IMR-90 (cell line): ENCODE data around the gene WWC1. TPM values are rescaled to one million over a fixed set of nuclear protein-coding genes. Genes with fewer than 3 reads are reported as not detected.

Experiments used
- ATAC-seq: fragments of 200-7000 bp; cut with Tn5 transposase; 2 replicates; pipeline ENCODE4 v1.9.1; 2020; ENCODE audit warnings: low read depth, mild to moderate bottlenecking, moderate library complexity
- BruUV-seq: library from RNA; stranded (reverse); fragments of 400-500 nt; replicated peaks from 2 replicates; lab custom pipeline; 2021; lab: Mats Ljungman, UMichigan
- CTCF ChIA-PET: fragments of 300-600 bp; formaldehyde crosslinking; extraction: SDS; loops from one replicate; lab custom pipeline; 2021; ENCODE audit warnings: antibody characterized with exemption; lab: Yijun Ruan, JAX
- POLR2A ChIA-PET: fragments of 300-600 bp; sonication (Branson Sonifier 250); formaldehyde crosslinking; loops from one replicate; lab custom pipeline; 2022; ENCODE audit warnings: antibody characterized with exemption; ENCODE audit not compliant: unreplicated experiment; lab: Charles Lee
- DNase-seq: peaks from one replicate; pipeline ENCODE4 v3.0.0; 2013
- H2AFZ ChIP-seq: replicated peaks from 2 replicates; pipeline ENCODE3; 2013; ENCODE audit warnings: low read length, mild to moderate bottlenecking; ENCODE audit not compliant: poor library complexity
- H2AK5ac ChIP-seq: 2 replicates; pipeline ENCODE4 v1.6.1; 2013; ENCODE audit warnings: low read depth, low read length, inconsistent platforms
- H2AK9ac ChIP-seq: replicated peaks from 2 replicates; pipeline ENCODE3; 2013; ENCODE audit warnings: mild to moderate bottlenecking, low read depth, low read length, moderate library complexity; ENCODE audit not compliant: poor library complexity
- H2BK120ac ChIP-seq: 2 replicates; pipeline ENCODE4 v1.6.1; 2013; ENCODE audit warnings: low read depth, low read length, inconsistent platforms
- H2BK15ac ChIP-seq: 3 replicates; pipeline ENCODE4 v1.6.1; 2013; ENCODE audit warnings: low read depth, low read length, inconsistent platforms
- H2BK20ac ChIP-seq: 2 replicates; pipeline ENCODE4 v1.6.1; 2013; ENCODE audit warnings: low read depth, mild to moderate bottlenecking, inconsistent platforms, low read length, moderate library complexity
- H2BK5ac ChIP-seq: 2 replicates; pipeline ENCODE4 v1.6.1; 2013; ENCODE audit warnings: mild to moderate bottlenecking, low read depth, low read length, inconsistent platforms; ENCODE audit not compliant: poor library complexity, severe bottlenecking
- H3K14ac ChIP-seq: replicated peaks from 2 replicates; pipeline ENCODE4 v1.6.1; 2013; ENCODE audit warnings: low read depth, low read length, inconsistent platforms
- H3K18ac ChIP-seq: 2 replicates; pipeline ENCODE4 v1.6.1; 2013; ENCODE audit warnings: low read depth, low read length, control low read depth
- H3K23ac ChIP-seq: 2 replicates; pipeline ENCODE4 v1.6.1; 2013; ENCODE audit warnings: low read depth, low read length, inconsistent platforms
- H3K27ac ChIP-seq: 2 replicates; pipeline ENCODE4 v1.5.1; 2013; ENCODE audit warnings: mild to moderate bottlenecking, control low read depth, low read length; ENCODE audit not compliant: insufficient read depth
- H3K27me3 ChIP-seq: 2 replicates; pipeline ENCODE4 v1.6.1; 2013; ENCODE audit warnings: low read length; ENCODE audit not compliant: control insufficient read depth, insufficient read depth
- H3K36me3 ChIP-seq: 2 replicates; pipeline ENCODE4 v1.6.1; 2013; ENCODE audit warnings: low read length, mixed read lengths; ENCODE audit not compliant: control insufficient read depth, insufficient read depth
- H3K4ac ChIP-seq: 2 replicates; pipeline ENCODE4 v1.6.1; 2013; ENCODE audit warnings: low read depth, low read length, inconsistent platforms
- H3K4me1 ChIP-seq: 2 replicates; pipeline ENCODE4 v1.6.1; 2013; ENCODE audit warnings: low read length, mixed read lengths; ENCODE audit not compliant: control insufficient read depth, insufficient read depth
- H3K4me2 ChIP-seq: 2 replicates; pipeline ENCODE4 v1.6.1; 2013; ENCODE audit warnings: low read depth, mild to moderate bottlenecking, control low read depth, low read length, moderate library complexity
- H3K4me3 ChIP-seq: 2 replicates; pipeline ENCODE4 v1.5.1; 2013; ENCODE audit warnings: low read depth, mild to moderate bottlenecking, control low read depth, low read length, moderate library complexity; ENCODE audit not compliant: insufficient read depth
- H3K56ac ChIP-seq: 2 replicates; pipeline ENCODE4 v1.6.1; 2013; ENCODE audit warnings: low read length, inconsistent platforms; ENCODE audit not compliant: insufficient read depth; ENCODE audit errors: extremely low read depth
- H3K79me1 ChIP-seq, 2 experiments: 2 replicates each; pipeline ENCODE4 v1.6.1; 2013; ENCODE audit warnings: low read length in 2 of 2, inconsistent platforms in 1 of 2, low read depth in 1 of 2
- H3K9ac ChIP-seq: 2 replicates; pipeline ENCODE4 v1.6.1; 2013; ENCODE audit warnings: low read depth, low read length, control low read depth
- H3K9me1 ChIP-seq: 2 replicates; pipeline ENCODE4 v1.6.1; 2013; ENCODE audit warnings: low read length, inconsistent platforms; ENCODE audit not compliant: insufficient read depth
- H3K9me3 ChIP-seq: 2 replicates; pipeline ENCODE4 v1.6.1; 2013; ENCODE audit warnings: low read length; ENCODE audit not compliant: control insufficient read depth, insufficient read depth
- H4K20me1 ChIP-seq: 2 replicates; pipeline ENCODE4 v1.6.1; 2013; ENCODE audit warnings: low read length, inconsistent platforms; ENCODE audit not compliant: insufficient read depth
- H4K5ac ChIP-seq: 2 replicates; pipeline ENCODE4 v1.6.1; 2013; ENCODE audit warnings: mild to moderate bottlenecking, low read depth, low read length, control low read depth
- H4K8ac ChIP-seq, 2 experiments: 2 replicates each; pipeline ENCODE4 v1.6.1; 2013; ENCODE audit warnings: low read depth in 2 of 2, low read length in 2 of 2, control low read depth in 1 of 2, inconsistent platforms in 1 of 2
- H4K91ac ChIP-seq: 2 replicates; pipeline ENCODE4 v1.6.1; 2013; ENCODE audit warnings: low read depth, low read length, inconsistent platforms; ENCODE audit not compliant: insufficient read depth
- BHLHE40 ChIP-seq: fragments of 150-350 bp; IDR thresholded peaks from 2 replicates; pipeline ENCODE4 v1.6.1; 2016; ENCODE audit warnings: mild to moderate bottlenecking, low read depth, low read length
- FOS ChIP-seq: fragments of 150-350 bp; IDR thresholded peaks from 2 replicates; pipeline ENCODE4 v1.6.1; 2016; ENCODE audit warnings: low read depth, low read length
- MAFK ChIP-seq: IDR thresholded peaks from 2 replicates; pipeline ENCODE4 v1.6.1; 2012; ENCODE audit warnings: low read depth, low read length, improper control_type of control experiment
- MXI1 ChIP-seq: IDR thresholded peaks from 2 replicates; pipeline ENCODE4 v1.6.1; 2012; ENCODE audit warnings: low read depth, mild to moderate bottlenecking, low read length, moderate library complexity, borderline replicate concordance
- RFX5 ChIP-seq: IDR thresholded peaks from 2 replicates; pipeline ENCODE4 v1.8.0; 2012; ENCODE audit warnings: low read depth, mild to moderate bottlenecking, low read length, moderate library complexity
- SMC3 ChIP-seq: fragments of 150-350 bp; IDR thresholded peaks from 2 replicates; pipeline ENCODE4 v1.6.1; 2016; ENCODE audit warnings: low read depth, mild to moderate bottlenecking, antibody characterized with exemption, low read length, moderate library complexity
- WGBS, 2 experiments: methylation state at CpG; one replicate each; pipeline versions ENCODE4 v1.1.5 to v1.1.7; 2013; ENCODE audit warnings: missing lambda C conversion rate in 2 of 2; ENCODE audit not compliant: insufficient read length in 1 of 2; ENCODE audit errors: extremely low coverage in 2 of 2; 5-methylcytosine and 5-hydroxymethylcytosine counted together
- dilution Hi-C: fragments of 300-500 bp; cut with HindIII; formaldehyde crosslinking; loops from one replicate; pipeline ENCODE4 v1.14.3; 2018; ENCODE audit warnings: low sequenced_read_pairs; ENCODE audit not compliant: unreplicated experiment
- in situ Hi-C: fragments of 300-500 bp; cut with MboI; formaldehyde crosslinking; loops from 3 replicates; pipeline ENCODE4 v1.14.3; 2019; ENCODE audit warnings: low sequenced_read_pairs, inconsistent platforms, mixed read lengths
- intact Hi-C: fragments of 100-400 bp; cut with micrococcal nuclease; formaldehyde crosslinking; loops from 2 replicates; pipeline ENCODE4 v1.10.0; 2022
- polyA plus RNA-seq, 3 experiments: library from polyadenylated mRNA; depleted of rRNA; stranded (reverse); fragments of >200 nt; gene quantifications; 2 replicates each; pipeline ENCODE4 v1.2.3, GENCODE V29; 2012; ENCODE audit warnings: low replicate concordance in 1 of 3
- total RNA-seq: library from RNA; depleted of rRNA; stranded (reverse); fragments of >200 nt; gene quantifications from 2 replicates; pipeline ENCODE4 v1.2.3, GENCODE V29; 2012
- TF ChIP-seq, protein P1 (sequence below): fragments of 150-350 bp; IDR thresholded peaks from 2 replicates; pipeline ENCODE4 v1.6.1; 2017; ENCODE audit warnings: mild to moderate bottlenecking, antibody characterized with exemption, low read length, low read depth

The WWC1 gene
- total and polyA plus RNA-seq, 2 of the 4 experiments (the other 2 are of a cell fraction) = 9.1 to 10.3 TPM

DNA sequence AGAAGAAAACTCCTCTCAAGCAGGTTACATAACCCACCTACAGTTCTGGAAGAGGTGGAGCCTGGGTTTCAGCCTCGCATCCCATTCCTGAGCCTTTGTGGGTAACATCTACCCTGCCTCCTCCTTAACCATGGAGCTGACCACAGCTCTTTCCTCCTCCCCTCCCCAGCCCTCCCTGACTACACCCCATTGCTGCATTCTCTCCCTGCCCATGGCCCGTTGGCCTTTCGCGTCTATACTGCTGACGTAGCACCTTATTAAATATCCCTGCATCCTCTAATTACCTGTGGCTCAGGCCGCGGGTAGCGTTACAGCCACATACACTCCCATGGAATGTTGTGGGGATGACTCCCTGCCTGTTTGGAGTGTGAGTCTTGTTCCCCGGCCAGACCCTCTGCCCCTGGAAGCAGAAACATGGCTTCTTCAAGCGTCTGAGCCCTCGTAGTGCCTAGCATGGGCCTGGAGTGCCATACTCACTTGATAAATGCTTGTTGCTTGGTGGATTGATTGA lies 72.8 kb downstream of the WWC1 start:
- Histone ChIP-seq H3K4me3 (no peak overlapping the region), H4K91ac (peak overlapping the region; percentile 28; the same call in 1 of the 2 replicates), H3K9me1 (peaks cover 26% of the 10 kb centered on the region), H3K56ac (no peak overlapping the region), H3K4ac (peak overlapping the region; percentile 80; the same call in 1 of the 2 replicates), H3K9me3 (no peaks in the 10 kb centered on the region), H2AFZ (peak overlapping the region; percentile 67), H3K18ac (no peak overlapping the region), H3K27ac (no peak overlapping the region), H3K9ac (no peak overlapping the region), H2AK9ac (peak overlapping the region; percentile 76), H2BK120ac (peak overlapping the region; percentile 88), H3K27me3 (no peaks in the 10 kb centered on the region), H3K14ac (peak overlapping the region; percentile 73; the same call in 1 of the 2 replicates), H2AK5ac (peak overlapping the region; percentile 77; the same call in 1 of the 2 replicates), H2BK20ac (peak overlapping the region; percentile 72; the same call in 1 of the 2 replicates), H3K4me1 (peaks cover 19% of the 10 kb centered on the region), H3K36me3 (no peaks in the 10 kb centered on the region), H2BK15ac (peak overlapping the region; percentile 56; the same call in 2 of the 3 replicates), H4K5ac (no peak overlapping the region), H4K8ac (peak overlapping the region; percentile 50 to 61; a peak in 3 of 4 replicates), H3K4me2 (no peak overlapping the region), H3K23ac (peak overlapping the region; percentile 40; the same call in 1 of the 2 replicates), H4K20me1 (no peaks in the 10 kb centered on the region), H3K79me1 (peaks cover 18 to 36% of the 10 kb centered on the region in 2 experiments), H2BK5ac (peak overlapping the region; percentile 27)
- BruUV-seq = no TSS peak
- intact Hi-C loops (loop anchor here (2.0 kb wide), 1 partner anchor 49 kb away; no protein-coding TSS in a partner anchor), dilution Hi-C loops (no loop called here), in situ Hi-C loops (no loop called here)
- ChIA-PET POLR2A (no interaction called here), CTCF (no interaction called here)
- DNase-seq (peak; percentile 80), ATAC-seq (no peak)
- no CpG with 5 or more reads among the region's 11 CpGs for WGBS, 2 experiments
- TF ChIP-seq SMC3 (no peak), MXI1 (no peak), RFX5 (no peak), BHLHE40 (no peak), FOS (no peak), MAFK (peak; percentile 95)
- TF ChIP-seq, protein P1, sequence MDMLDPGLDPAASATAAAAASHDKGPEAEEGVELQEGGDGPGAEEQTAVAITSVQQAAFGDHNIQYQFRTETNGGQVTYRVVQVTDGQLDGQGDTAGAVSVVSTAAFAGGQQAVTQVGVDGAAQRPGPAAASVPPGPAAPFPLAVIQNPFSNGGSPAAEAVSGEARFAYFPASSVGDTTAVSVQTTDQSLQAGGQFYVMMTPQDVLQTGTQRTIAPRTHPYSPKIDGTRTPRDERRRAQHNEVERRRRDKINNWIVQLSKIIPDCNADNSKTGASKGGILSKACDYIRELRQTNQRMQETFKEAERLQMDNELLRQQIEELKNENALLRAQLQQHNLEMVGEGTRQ = no peak
